Activated CD8-positive, alpha-beta memory T cell treated with anti-CD3 and anti-CD28 coated beads for 24 hours (primary cell): ENCODE data around the gene TUB.

Experiments used
- DNase-seq: peaks from one replicate; pipeline ENCODE4 v3.0.0-alpha.2; 2020

The TUB gene

DNA sequence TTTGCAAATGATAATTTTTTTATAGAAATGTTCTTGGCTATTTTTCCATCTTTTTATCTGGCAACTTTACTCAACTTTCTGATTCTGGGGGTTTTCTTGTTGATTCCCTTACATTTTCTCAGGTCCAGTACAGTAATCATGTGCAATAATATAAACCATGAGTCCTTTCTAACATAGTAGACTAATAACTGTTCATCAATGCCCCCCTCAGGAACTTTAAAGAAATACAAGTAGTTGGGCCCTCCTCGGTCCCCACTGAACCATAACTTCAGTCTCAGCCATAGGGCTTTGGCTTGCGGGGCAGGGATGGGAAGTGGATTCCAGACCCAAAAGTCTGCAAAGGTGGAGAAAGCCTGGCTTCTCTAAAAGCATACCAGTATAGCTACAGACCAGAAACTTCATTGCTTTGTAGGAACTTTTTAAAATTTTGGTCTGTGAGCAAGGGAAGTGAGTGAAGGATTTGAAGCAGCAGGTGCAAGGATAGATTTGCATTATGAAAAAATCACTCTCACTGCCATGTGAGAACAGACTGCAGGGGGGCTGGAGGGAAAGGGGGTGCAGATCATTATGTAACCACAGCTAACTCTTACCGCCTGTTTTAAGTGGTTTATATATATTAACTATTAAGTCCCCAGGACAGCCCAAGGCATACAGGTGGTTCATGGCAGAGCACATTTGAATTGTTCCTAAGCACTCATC is 10.4 kb upstream of the TUB start:
- no peak for DNase-seq

DNA sequence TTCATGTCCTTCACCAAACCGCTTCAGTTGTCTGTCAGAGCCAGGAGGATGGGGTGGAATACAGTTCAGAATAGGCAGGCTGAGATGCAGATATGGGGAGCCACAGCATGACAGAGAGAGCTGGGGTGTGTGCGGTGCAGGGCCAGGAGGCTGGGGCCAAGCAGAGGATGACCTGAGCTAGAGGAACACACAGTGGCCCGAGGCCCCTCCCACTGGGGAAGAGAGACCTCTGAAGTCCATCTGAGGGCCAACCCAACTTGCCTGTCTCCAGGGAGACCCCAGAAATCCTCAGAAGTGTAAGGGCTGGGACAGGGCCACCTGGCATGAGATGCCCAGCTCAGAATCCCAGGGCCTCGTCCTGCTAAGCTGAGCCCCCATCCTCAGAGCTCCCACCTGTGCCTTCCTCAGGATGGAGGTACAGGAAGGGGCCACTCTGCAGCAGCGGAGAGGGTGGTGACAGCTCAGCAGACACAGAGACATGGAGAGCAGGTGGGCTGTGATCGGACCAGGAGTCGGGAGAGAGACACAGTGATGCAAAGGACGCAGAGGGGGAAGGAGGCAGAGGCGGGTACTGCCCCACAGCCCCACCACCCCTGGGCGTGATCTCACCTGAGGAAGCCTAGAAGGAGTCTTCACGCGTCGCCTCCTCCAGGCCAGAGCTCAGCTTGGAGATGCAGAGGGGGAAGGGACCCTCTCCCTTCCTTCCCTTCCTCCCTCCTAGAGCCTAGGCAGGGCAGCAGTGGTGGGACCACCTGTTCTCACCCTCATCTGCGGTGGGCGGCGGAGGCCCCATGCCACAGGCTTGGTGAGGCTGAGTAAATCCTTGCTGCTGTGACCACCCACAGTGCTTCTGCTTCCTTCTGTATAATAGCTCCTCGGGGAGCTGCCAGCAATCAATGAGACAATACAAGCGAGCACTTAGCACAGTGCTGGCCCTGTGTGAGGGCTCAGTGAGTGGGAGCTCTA is 9.1 kb upstream of the TUB start:
- no peak for DNase-seq

DNA sequence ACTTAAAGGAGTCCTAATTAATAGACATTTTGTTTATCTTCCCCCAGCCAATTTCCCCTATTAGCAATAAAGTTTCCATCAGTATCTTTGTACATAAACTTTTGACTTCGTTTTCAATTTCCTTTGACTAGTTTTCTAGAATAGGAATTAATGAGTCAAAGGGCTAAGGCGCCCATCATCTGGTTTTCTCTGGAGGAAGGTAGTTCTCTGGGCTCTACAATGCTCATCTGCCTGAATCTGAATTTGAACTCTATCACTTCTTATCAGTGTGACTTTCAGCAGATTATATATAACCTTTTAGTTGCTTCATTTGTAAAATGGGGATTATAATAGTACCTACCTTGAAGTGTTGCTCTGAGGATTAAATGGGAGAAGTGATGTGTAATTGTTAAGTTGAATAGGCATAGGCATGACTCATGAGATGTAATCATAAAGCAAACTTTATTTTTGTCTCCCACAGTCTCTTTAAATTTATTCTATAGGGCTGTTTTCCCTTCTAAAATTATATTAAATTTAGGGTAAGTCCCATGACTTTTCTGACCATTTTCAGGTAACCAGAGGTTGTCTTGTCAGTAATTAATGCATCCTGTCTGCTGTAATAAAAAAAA is 5.8 kb upstream of the TUB start:
- no peak for DNase-seq

DNA sequence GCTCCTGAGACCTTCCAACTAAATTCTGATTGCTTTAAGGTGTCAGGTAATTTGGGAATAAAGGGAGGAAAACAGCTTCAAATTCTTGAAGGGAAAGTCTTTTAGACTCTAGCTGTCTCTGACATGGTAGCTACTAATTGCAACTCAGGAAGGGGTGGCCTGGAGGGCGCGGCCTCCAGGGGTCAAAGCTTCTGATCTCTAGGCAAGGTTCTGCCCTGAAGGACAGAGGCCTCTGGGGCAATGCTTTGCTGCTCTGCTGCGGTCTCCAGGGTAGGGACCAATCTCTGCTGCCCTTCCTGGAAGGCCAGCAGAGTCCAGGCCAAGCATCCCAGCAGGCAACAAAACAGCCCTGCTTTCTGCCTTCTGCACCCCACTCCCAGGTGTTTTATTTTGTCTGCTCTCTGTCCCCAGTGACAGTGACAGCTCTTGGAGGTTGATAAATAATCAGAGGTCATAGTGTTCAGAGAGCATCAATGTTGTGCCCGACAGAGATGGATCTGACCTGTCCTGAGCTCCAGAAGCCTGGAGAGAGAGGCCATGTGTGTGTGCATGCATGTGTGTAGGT is 1.8 kb upstream of the TUB start:
- no peak for DNase-seq

DNA sequence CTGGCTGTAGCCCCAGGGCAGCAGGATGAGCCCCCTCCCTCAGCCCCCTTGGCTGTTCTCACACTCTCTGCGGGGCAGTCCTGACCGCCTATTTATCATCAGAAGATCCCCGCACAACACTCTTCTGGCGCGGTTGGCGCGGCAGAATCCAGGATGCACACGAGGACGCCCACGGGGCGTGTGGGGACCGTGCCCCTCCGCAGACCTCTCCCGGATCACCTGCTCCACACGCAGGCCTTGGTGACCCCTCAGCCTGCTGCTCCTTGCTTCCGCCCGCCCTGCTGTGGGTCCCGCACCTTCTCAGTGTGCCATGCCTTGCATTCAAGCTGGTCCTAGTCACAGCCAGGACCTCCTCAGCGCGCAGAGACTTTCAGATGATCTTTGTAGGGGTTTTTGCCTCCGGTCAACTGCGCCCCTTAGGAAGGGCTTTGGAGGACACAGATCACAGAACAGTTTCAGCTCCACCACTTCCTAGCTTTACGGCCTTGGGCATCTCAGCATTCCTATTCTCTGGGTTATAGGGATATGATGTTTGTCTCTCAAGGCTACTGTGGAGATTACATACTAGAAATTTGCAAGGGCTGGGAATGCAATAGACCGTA is 841 bp upstream of the TUB start:
- DNase-seq: no peak

DNA sequence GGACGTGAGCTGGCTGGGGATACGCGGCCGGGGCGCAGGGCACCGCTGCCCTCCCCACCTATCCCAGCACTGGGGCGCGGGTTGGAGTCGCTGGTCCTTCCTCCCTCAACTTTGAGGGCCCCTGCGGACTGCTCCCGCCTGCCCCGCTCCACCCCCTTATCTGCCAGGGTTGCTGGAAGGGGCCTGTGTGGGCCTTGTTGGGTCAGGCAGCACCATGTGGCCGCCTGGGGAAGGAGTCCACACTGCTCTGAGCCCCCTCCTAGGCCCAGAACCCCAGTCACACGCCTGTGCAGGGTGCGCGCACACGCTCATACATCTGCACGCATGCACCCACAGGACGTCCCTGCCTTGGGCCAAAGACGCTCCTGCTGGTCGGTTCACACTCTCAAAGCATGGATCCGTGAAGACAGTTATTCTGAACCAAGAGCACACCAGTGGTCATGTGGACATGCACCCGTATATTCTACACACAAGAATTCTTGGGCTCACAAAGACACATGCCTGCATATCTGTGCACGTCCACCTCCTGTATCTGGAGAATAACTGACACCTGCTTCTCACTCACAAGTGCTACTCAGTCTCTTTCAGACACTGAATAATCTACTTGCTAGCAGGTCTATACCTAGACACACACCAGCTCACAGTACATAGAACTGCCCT is 710 bp downstream of the TUB start:
- DNase-seq: no peak

DNA sequence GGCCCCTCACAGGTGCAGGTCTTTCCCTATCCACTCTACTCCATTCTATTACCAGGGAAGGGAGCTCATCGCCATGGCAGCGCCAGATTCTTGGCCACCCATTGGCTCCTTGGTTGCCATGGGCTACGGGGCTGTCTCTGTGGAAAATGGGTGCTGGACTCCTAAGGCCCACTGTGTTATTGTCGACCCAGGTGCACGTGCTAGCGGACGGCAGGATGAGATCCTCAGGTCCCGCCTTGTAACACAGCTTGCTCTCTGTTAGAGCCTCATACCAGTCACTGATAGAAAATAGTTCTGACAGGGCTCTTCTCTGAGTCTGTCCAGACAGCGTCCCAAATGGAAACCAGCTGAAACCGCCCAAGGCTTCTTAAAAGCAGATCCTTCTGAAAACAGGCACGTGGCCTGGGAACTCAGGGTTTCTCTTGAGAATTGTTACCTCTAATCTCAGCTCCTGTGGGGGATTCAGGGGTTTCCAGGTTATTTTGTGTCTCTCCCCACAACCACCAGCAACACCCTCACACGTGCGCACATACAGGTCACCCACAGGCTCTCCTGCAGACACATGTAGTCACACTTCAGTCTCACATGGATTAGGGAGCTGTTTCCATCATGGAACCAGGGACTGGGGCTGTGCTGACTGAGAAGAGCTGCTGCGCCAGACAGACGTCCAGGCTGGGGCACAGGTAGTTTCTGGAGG is 1.5 kb downstream of the TUB start:
- DNase-seq: no peak

DNA sequence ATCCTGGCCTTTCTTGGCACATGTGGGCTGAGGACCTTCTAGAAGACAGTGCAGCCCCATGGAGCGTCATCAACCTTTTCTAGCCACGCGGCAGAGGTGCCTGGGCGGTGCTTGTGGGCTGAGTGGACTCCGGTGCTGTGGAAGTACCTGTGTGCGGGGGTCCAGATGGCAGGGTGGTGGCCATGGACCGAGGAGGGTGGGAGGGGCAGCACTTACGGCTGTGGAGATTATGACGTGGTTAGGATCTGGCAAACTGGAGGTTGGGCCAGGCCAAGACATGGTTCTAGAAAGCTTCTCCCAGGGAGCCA is 2.0 kb downstream of the TUB start:
- DNase-seq: no peak

DNA sequence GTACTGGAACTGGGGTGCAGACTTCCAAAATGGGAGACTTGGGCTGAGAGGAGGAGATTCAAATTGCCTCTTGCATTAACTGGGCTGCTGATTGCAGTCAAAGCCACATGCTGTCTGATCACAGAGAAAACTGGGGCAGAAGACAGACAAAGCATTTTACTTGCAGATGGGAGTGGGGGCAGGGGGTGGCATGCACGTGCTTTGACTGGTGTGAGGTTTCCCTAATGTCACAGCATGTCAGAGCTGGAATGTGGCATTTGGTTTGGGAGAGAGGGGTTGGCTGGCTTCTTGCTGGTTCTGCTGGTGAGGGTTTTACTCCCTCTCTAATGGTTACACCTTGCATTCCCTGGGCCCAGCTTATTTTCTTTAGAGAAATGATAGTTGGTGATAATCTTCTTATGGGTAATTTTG is 2.9 kb downstream of the TUB start:
- DNase-seq: no peak

DNA sequence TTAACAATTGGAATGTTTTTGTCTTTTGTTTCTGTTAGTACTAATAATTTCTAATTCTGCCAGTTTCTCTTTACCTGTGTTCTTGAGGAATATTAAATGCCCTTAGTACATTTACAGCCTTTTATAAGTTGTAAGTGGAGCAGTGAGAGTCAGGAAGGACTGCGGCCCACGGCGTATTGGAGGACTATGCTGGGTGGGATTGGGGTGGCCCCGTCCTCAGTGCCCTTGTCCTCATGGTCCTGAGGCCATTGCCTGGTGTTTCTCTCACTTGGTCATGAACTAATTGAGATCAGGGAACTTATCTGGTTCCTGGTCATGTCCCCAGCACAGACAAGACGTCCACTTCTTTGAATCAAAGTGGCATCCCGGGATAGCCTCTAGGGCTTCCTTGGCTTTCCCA is 3.3 kb downstream of the TUB start:
- no peak for DNase-seq

DNA sequence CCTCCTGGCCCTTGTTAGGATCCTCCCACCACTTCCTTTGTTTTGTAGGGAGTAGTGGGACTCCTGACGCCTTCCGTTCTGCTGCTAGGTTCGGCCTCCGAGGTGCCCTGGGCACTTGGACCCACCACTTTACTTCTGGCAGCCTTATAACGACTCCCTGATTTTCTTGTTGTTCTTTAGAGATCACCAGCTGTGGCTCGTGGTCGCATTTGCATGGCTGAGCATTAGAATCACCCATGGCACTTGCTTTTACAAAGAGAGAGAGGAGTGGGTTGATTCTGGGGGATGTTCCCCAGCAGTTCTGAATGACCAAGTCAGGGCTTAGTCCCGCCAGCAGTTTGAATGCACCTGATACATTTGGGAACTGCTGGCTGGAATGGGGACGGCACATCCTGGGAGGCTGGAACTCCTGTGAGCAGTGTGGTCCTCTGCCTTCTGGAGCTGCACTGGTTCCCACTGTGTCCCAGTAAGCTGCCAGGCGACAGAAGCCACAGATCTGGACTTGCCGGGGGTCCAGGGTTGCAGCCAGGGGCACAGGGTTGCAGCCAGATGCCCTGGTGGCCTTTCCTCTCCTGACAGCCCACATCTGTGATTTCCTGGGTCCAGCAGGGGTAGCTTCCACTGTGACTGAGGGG is 4.1 kb downstream of the TUB start:
- no peak for DNase-seq

DNA sequence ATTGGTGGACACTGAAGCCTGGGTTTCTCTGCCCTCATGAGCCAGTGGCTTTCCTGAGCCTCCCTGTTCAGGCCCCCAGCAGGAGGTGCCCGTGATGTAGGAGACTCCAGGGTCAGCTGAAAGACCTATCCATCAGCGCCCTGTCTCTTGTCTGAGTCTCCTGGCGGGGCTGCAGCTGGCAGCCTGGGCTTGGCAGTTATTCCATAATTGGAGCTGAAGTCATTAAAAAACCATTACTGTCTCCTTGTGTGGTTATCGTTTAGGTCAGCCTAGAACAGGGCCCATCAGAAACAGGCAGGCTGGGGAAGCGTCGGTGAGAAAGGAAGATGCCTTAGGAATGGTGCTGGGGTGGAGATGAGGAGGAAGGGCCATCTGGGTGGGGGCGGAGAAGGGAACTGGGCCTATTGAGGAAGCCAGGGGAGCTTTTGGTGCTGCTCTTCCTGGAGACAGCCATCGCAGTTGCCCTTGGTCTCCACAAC is 5.0 kb downstream of the TUB start:
- DNase-seq: no peak

DNA sequence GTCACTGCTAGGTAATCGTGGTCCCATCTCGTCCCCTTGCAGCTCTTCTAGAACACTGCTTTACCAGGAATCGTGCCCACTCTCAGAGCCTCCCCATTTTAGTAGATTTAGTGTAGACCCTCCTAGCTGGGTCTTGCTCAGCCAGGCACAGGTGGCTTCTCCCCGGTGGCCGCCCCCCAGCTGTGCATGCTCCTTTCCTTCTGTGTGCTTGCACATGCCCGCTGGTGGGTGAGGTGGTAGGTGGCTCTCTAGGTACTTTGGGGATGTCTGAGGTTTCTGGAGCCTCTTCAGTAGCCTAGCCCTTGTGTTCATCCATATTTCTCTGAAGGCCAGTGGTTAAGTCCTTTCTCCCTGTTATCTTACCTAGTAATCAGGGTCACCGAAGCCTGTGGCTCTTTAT is 5.6 kb downstream of the TUB start:
- no peak for DNase-seq

DNA sequence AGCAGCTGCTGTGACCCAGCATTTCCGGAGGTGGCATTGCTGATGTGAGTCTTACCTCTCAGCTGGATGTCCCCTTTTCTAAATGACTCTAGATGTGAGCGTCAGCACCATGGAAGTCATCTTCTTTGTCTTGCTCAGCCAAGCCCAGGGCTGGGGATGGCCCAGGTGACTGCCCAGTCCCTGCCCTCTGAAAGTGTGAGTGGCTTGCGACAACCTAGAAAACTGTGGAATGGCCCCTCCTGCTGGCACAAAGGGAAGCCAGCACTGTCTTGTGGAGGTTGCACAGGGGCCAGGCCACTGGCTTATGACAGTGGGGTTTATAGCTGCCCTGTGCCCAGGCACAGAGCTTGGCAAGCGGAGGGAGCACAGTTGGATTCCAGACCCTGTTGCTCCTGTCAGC is 6.2 kb downstream of the TUB start:
- DNase-seq: no peak

DNA sequence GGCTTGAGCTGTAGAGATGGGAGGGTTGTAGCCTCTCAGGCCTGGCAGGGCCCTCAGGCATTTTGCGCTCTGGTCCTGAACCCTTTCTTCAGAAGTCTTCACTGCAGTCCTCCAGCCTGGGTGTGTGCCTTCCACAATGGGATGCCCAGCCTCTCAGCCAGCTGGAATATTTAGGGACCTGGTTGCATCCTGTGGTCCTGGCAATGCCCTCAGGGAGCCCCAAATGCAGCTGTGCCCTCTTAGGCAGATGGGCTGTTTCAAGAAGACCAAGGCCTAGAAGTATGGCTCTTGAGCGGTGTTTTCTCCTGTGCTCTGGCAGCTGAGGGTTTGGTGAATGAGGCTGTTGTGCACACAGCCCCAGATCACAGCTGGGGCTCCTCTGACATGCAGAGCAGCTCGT is 6.7 kb downstream of the TUB start:
- DNase-seq: no peak

DNA sequence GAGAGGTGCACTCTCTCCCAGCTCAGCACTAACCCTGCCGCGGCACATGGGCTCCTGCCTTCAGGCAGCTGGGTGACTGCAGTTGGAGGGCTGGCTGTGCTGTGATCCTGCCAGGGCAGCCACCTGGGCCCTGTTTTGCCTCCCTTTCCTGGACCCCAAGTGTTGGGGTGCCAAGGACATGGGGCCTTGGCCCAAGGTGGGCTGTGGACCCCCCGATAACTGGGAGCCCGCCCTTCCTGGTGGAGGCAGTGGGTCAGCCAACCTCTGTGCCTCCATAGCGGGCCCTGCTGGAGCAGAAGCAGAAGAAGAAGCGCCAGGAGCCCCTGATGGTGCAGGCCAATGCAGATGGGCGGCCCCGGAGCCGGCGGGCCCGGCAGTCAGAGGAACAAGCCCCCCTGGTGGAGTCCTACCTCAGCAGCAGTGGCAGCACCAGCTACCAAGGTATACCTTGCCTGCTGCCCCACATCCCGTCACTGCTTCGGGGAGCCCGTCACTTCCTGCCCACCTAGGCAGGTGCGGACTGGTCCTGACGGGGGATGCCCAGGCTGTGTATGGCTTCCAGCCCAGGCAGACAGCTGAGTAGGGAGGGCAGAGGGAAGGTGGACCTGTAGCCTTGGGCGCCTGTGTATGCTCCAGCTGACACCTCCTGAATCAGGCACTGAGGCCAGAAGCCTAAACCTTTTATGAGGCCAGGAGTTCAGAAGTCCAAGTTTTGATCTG is 8.9 kb downstream of the TUB start:
- DNase-seq: no peak

DNA sequence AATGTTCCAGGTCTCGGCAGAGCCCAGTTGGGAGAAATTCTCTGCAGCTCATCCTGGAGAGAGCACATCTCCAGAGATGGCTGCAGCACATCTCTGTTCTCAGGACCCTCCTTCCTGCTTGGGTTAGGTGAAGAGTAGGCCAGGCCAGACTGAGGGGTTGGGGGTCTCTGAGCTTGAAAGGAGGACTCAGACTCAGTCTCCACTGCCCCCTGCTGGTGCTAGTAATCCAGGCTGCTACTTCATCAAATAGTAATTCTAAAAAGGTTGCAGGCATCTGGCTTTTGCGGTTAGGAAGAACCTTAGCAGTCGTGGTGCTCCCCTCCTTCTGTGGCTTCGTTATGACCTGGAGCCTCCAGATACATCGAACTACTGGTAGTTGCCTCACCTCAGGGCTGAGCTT is 9.7 kb downstream of the TUB start:
- DNase-seq: no peak

DNA sequence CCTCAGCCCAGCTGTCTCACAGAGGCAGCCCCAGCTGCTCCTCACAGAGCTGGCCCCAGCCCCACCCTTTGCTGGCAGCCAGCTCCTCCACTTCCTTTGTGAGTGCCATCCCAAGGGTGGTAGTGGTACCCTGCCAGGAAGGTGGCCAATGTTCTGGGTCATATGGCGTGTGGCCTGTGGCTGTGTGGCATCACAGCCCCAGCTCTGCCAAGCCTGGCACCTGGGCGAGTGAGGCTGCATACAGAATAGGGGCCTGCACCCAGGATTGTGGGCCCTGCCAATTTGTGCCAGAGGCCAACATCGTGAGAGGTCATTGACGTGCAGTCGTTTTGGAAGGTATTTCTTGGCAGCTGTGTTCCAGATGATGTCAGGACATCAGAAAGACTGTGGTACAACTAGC is 10.7 kb downstream of the TUB start:
- DNase-seq: peak; percentile 44

DNA sequence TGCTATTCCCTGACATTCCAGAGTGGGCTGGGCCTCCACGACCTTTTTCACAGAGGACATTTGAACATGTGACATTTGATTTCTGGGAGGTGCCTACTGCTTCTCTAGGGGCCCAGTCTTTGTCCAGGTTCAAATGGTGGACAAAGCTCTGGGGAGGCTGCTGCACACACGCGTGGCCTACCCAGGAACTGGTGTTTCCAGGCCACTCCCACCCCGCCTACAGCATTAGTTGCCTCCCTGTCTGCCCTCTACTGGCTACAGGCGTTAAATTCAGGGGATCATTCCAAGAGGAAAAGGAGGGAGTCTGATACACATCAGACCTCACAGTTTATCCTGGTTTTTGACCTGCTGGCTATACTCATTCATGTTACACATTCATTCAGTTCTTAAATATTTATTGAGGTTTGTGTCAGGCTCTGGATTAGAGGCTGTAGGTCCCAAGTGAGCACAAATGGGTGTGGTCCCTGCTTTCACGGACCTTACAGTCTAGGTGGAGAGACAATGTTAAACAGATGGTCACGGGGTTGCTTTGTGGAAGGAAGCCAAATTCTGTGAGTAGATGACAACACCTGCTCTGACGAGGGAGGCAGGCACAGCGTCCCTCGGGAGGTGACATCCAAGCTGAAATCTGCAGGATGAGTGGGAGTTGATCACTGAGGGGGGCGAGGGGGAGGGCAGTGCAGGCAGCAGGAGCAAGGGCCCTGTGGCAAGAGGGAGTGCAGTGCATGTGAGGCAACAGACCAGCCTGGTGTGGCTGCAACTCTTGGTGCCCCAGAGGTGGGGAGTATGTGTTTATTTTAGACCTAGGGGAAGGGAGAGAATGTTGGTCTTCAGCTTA is 11.8 kb downstream of the TUB start:
- peak; percentile 63 for DNase-seq
